OCI-LY1 (cell line): Measurements from ENCODE around the gene CMTM1.
"Not testable (repeated sequence)": the region's sequence is repeated elsewhere in the genome, so short reads cannot be mapped to it uniquely, and the experiment has no call there.

Source experiments
- H2AFZ ChIP-seq: fragments of 200-600 bp; sonication (generic), shearing (Covaris generic); 2 replicates; pipeline ENCODE4 v1.6.0; 2014; ENCODE audit warnings: antibody characterized with exemption, mild to moderate bottlenecking, low read length
- H3F3A ChIP-seq: fragments of 200-600 bp; sonication (generic), shearing (Covaris generic); 2 replicates; pipeline ENCODE4 v1.6.0; 2014; ENCODE audit warnings: mild to moderate bottlenecking, antibody characterized with exemption, low read length, moderate library complexity; ENCODE audit not compliant: insufficient read depth
- H3K27ac ChIP-seq: fragments of 200-600 bp; sonication (generic); 2 replicates; pipeline ENCODE4 v1.5.1; 2014; ENCODE audit warnings: low read length, mixed run types, mild to moderate bottlenecking, low read depth; ENCODE audit not compliant: poor library complexity, severe bottlenecking
- H3K27me3 ChIP-seq: fragments of 200-600 bp; sonication (generic); 2 replicates; pipeline ENCODE4 v1.6.0; 2014; ENCODE audit warnings: antibody characterized with exemption, mild to moderate bottlenecking, low read length, moderate library complexity; ENCODE audit not compliant: insufficient read depth
- H3K36me3 ChIP-seq: fragments of 200-600 bp; sonication (generic); 2 replicates; pipeline ENCODE4 v1.6.1; 2014; ENCODE audit warnings: mild to moderate bottlenecking, antibody characterized with exemption, low read length, moderate library complexity, mixed read lengths; ENCODE audit not compliant: insufficient read depth
- H3K4me1 ChIP-seq: fragments of 200-600 bp; sonication (generic); 2 replicates; pipeline ENCODE4 v1.5.1; 2014; ENCODE audit warnings: mild to moderate bottlenecking, low read length, moderate library complexity; ENCODE audit not compliant: insufficient read depth, severe bottlenecking
- H3K4me2 ChIP-seq: fragments of 200-600 bp; sonication (generic), shearing (Covaris generic); 2 replicates; pipeline ENCODE4 v1.6.1; 2014; ENCODE audit warnings: low read length
- H3K4me3 ChIP-seq: fragments of 200-600 bp; sonication (generic); 2 replicates; pipeline ENCODE4 v1.5.1; 2014; ENCODE audit warnings: low read length, low read depth, mild to moderate bottlenecking, mixed read lengths; ENCODE audit not compliant: poor library complexity, severe bottlenecking
- H3K79me2 ChIP-seq: fragments of 200-600 bp; shearing (Covaris generic); 2 replicates; pipeline ENCODE4 v1.6.1; 2016; ENCODE audit warnings: mixed run types, low read length, mixed read lengths; ENCODE audit not compliant: insufficient read depth
- H3K9ac ChIP-seq: fragments of 200-600 bp; sonication (generic), shearing (Covaris generic); 2 replicates; pipeline ENCODE4 v1.6.1; 2014; ENCODE audit warnings: mild to moderate bottlenecking, low read length, mixed read lengths
- H3K9me2 ChIP-seq: fragments of 200-600 bp; sonication (generic), shearing (Covaris generic); 2 replicates; pipeline ENCODE4 v1.6.1; 2014; ENCODE audit warnings: low read depth, mild to moderate bottlenecking, low read length, mixed read lengths
- H3K9me3 ChIP-seq: fragments of 200-600 bp; shearing (Covaris generic); 2 replicates; pipeline ENCODE4 v1.6.1; 2014; ENCODE audit warnings: low read length, mixed read lengths
- H4K20me1 ChIP-seq: fragments of 200-600 bp; sonication (generic), shearing (Covaris generic); 2 replicates; pipeline ENCODE4 v1.6.0; 2016; ENCODE audit warnings: mild to moderate bottlenecking, low read length; ENCODE audit not compliant: insufficient read depth
- EZH2 ChIP-seq: fragments of 200-600 bp; sonication (generic), shearing (Covaris generic); IDR thresholded peaks from 2 replicates; pipeline ENCODE4 v1.8.0; 2017; ENCODE audit warnings: borderline replicate concordance, mixed run types, mild to moderate bottlenecking, antibody characterized with exemption, low read length, moderate library complexity, mixed read lengths
- TF ChIP-seq, protein P1 (sequence below): fragments of 200-600 bp; sonication (generic), shearing (Covaris generic); IDR thresholded peaks from 2 replicates; pipeline ENCODE4 v1.5.1; 2017; ENCODE audit warnings: mild to moderate bottlenecking, antibody characterized with exemption, low read length, moderate library complexity, mixed read lengths

CMTM1 gene

GRCh38 chr16:66563574-66564334 lies 2.5 kb upstream of the CMTM1 start:
- H3K27ac ChIP-seq = no peak overlapping the region
- no peak overlapping the region for H3K4me2 ChIP-seq
- no peaks in the 10 kb centered on the region for H3K9me2 ChIP-seq
- H3F3A ChIP-seq = no peaks in the 10 kb centered on the region
- H2AFZ ChIP-seq = no peak overlapping the region
- TF ChIP-seq, protein P1, sequence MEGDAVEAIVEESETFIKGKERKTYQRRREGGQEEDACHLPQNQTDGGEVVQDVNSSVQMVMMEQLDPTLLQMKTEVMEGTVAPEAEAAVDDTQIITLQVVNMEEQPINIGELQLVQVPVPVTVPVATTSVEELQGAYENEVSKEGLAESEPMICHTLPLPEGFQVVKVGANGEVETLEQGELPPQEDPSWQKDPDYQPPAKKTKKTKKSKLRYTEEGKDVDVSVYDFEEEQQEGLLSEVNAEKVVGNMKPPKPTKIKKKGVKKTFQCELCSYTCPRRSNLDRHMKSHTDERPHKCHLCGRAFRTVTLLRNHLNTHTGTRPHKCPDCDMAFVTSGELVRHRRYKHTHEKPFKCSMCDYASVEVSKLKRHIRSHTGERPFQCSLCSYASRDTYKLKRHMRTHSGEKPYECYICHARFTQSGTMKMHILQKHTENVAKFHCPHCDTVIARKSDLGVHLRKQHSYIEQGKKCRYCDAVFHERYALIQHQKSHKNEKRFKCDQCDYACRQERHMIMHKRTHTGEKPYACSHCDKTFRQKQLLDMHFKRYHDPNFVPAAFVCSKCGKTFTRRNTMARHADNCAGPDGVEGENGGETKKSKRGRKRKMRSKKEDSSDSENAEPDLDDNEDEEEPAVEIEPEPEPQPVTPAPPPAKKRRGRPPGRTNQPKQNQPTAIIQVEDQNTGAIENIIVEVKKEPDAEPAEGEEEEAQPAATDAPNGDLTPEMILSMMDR = no peak
- TF ChIP-seq EZH2 = no peak
- no peaks in the 10 kb centered on the region for H4K20me1 ChIP-seq
- H3K4me3 ChIP-seq = no peak overlapping the region
- H3K36me3 ChIP-seq = peaks cover 76% of the 10 kb centered on the region
- H3K9ac ChIP-seq = no peak overlapping the region
- H3K27me3 ChIP-seq = no peaks in the 10 kb centered on the region
- H3K4me1 ChIP-seq = no peaks in the 10 kb centered on the region
- H3K9me3 ChIP-seq = no peaks in the 10 kb centered on the region
- H3K79me2 ChIP-seq = no peaks in the 10 kb centered on the region

- H3K9ac ChIP-seq, H3K9me2 ChIP-seq, H3K4me3 ChIP-seq, H4K20me1 ChIP-seq, H3K4me2 ChIP-seq, H2AFZ ChIP-seq, H3F3A ChIP-seq, H3K4me1 ChIP-seq, H3K27me3 ChIP-seq, H3K79me2 ChIP-seq, H3K9me3 ChIP-seq, H3K27ac ChIP-seq: not testable (repeated sequence)
- H3K36me3 ChIP-seq = peaks cover 44% of the 10 kb centered on the region
Observed at GRCh38 chr16:66567270-66567669, 1.0 kb downstream of the CMTM1 start.

GRCh38 chr16:66568355-66568754 lies 2.1 kb downstream of the CMTM1 start:
- Histone ChIP-seq H3K79me2 (no peaks in the 10 kb centered on the region), H3K9me2 (no peaks in the 10 kb centered on the region), H3K4me2 (no peak overlapping the region), H3F3A (no peaks in the 10 kb centered on the region), H3K4me1 (no peaks in the 10 kb centered on the region), H3K4me3 (no peak overlapping the region), H3K27me3 (no peaks in the 10 kb centered on the region), H3K36me3 (peaks cover 39% of the 10 kb centered on the region), H4K20me1 (no peaks in the 10 kb centered on the region), H3K9me3 (no peaks in the 10 kb centered on the region), H2AFZ (no peak overlapping the region), H3K27ac (no peak overlapping the region), H3K9ac (no peak overlapping the region)
- no peak for TF ChIP-seq EZH2
- TF ChIP-seq, protein P1 = no peak

GRCh38 chr16:66569131-66569530 lies 2.9 kb downstream of the CMTM1 start:
- Histone ChIP-seq H3K79me2 (no peaks in the 10 kb centered on the region), H3K27me3 (no peaks in the 10 kb centered on the region), H3K9ac (no peak overlapping the region), H3K9me2 (no peaks in the 10 kb centered on the region), H3K4me3 (no peak overlapping the region), H3K4me1 (no peaks in the 10 kb centered on the region), H4K20me1 (no peaks in the 10 kb centered on the region), H2AFZ (no peak overlapping the region), H3F3A (no peaks in the 10 kb centered on the region), H3K9me3 (no peaks in the 10 kb centered on the region), H3K27ac (no peak overlapping the region), H3K4me2 (no peak overlapping the region), H3K36me3 (peaks cover 32% of the 10 kb centered on the region)
- TF ChIP-seq EZH2 = no peak
- TF ChIP-seq, protein P1 = no peak
